ENCODE results near the gene TMEM87A. TPM values are rescaled to one million over a fixed set of nuclear protein-coding genes. Genes with fewer than 3 reads are reported as not detected.

Gene TMEM87A
- total and polyA plus RNA-seq, 8 donors, result 63.6 to 118 (median 77.3) TPM

DNA sequence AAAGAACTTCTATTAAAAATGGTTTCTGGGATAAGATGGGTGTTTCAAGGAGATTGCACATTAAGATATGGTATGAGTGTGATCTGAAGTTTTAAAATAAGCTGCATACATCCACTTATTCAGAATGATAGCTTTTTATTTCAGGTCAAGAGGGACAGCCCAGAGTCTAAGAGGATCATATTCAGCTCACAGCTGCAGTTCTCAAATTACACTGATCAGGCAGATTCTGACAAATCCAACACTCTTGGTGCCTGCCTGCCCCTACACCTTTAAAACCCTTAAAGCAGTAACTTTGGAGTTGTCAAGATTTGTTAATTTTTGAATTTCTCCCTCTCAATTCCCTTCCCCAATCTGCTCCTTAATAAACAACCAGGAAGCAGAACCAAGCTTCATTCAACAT lies 9.1 kb upstream of the TMEM87A start:
- no peak for DNase-seq
- Histone ChIP-seq H3K9me3 (no peaks in the 10 kb centered on the region), H3K4me1 (peaks cover 0 to 28% of the 10 kb centered on the region in 2 donors), H3K36me3 (peaks cover 0 to 61% of the 10 kb centered on the region in 2 donors), H3K27ac (no peak overlapping the region), H3K27me3 (no peaks in the 10 kb centered on the region), H3K4me3 (no peak overlapping the region)
- intact Hi-C loops (cut with DNase I), result no loop called here
- TF ChIP-seq, protein P1, sequence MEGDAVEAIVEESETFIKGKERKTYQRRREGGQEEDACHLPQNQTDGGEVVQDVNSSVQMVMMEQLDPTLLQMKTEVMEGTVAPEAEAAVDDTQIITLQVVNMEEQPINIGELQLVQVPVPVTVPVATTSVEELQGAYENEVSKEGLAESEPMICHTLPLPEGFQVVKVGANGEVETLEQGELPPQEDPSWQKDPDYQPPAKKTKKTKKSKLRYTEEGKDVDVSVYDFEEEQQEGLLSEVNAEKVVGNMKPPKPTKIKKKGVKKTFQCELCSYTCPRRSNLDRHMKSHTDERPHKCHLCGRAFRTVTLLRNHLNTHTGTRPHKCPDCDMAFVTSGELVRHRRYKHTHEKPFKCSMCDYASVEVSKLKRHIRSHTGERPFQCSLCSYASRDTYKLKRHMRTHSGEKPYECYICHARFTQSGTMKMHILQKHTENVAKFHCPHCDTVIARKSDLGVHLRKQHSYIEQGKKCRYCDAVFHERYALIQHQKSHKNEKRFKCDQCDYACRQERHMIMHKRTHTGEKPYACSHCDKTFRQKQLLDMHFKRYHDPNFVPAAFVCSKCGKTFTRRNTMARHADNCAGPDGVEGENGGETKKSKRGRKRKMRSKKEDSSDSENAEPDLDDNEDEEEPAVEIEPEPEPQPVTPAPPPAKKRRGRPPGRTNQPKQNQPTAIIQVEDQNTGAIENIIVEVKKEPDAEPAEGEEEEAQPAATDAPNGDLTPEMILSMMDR (IDR thresholded peaks at IDR 0.05), result no peak
- ATAC-seq, result no peak

DNA sequence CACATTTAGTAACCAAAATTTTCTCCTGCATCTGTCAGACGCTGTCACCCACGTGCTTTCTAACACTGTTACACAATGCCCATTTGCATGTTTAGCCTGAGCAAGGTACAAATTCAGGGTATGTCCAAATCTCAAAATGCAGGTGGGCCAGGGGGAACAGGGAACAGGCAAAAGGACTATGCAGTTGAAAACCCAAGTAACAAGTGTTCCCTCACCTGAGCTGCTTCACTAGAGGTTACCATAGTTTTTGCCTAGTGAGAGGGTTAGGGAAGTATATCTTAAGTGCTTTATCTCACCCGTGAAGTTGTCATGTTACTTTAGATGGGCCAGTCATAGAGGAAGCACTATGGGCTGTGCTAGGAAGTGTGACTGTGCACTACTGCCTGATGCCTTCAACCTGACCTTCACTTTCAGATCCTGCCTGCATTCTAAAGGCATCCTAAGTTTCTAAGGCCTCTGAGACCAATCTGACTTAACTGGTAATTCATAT lies 6.0 kb upstream of the TMEM87A start:
- intact Hi-C loops (cut with DNase I), result no loop called here
- Histone ChIP-seq H3K9me3 (no peaks in the 10 kb centered on the region), H3K27ac (peak overlapping the region in 1 of 2 donors; percentile 64), H3K36me3 (peaks cover 0 to 59% of the 10 kb centered on the region in 2 donors), H3K4me1 (peaks cover 0 to 36% of the 10 kb centered on the region in 2 donors), H3K4me3 (no peak overlapping the region), H3K27me3 (no peaks in the 10 kb centered on the region)
- no peak for DNase-seq
- peak; percentile 38 for ATAC-seq
- TF ChIP-seq, protein P1 (IDR thresholded peaks at IDR 0.05), result no peak

DNA sequence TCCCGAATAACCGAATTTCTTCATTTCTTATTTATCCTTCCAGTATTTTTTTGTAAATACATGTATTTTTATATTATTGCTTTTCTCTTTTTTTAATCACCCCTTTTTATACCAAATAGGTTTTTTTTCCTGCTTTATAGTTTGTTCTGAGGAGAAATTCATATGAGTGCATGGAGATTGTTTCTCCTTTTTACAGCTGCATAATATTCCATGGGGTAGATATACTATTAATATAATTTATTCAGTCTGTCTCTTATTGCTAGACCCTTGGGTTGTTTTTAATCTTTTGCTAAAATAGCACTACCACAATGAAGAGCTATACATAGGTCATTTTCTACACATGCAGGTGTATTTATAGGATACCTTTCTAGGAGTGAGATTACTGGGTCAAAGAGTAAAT lies 3.5 kb upstream of the TMEM87A start:
- TF ChIP-seq, protein P1 (IDR thresholded peaks at IDR 0.05), result no peak
- H3K27me3 ChIP-seq, result no peaks in the 10 kb centered on the region
- H3K4me3 ChIP-seq, result no peak overlapping the region
- no peaks in the 10 kb centered on the region for H3K9me3 ChIP-seq
- ATAC-seq (no peak), DNase-seq (no peak)
- H3K36me3 ChIP-seq, result peaks cover 0 to 34% of the 10 kb centered on the region in 2 donors
- intact Hi-C loops (cut with DNase I), result no loop called here
- H3K27ac ChIP-seq, result no peak overlapping the region
- peaks cover 6 to 44% of the 10 kb centered on the region in 2 donors for H3K4me1 ChIP-seq

DNA sequence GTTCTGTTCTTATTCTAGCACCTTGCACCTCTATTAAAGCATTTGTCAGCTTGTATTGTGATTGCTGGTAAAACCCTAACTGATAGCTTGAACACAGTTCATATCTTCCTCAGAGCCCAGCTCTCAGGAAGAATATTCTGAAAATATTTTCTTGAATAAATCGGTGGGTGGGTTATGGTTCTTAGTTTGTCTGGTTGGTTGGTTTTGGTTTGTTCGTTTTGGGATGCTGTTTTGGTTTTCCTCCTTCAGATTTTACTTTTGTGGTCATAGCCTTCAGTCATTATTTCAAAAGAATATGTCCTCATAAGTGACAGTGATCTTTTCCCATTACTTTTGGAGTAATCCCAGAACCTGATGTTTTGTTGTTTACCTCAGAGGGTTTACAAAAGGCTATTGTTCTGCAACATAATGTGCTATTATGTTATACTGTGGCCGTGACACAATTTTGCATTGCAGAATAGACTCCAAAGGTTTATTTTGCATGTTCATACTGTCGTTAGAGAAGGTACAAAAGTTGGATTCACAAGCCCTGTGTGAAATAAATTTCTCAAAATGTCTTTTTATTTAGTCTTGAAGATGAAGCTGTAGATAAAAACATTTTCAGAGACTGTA lies 2.7 kb upstream of the TMEM87A start:
- Histone ChIP-seq H3K27ac (peak overlapping the region; percentile 99), H3K36me3 (peaks cover 0 to 26% of the 10 kb centered on the region in 2 donors), H3K4me1 (peaks cover 15 to 53% of the 10 kb centered on the region in 2 donors), H3K4me3 (peak overlapping the region; percentile 58 to 72), H3K27me3 (no peaks in the 10 kb centered on the region), H3K9me3 (no peaks in the 10 kb centered on the region)
- TF ChIP-seq, protein P1 (IDR thresholded peaks at IDR 0.05), result no peak
- intact Hi-C loops (cut with DNase I), result no loop called here
- DNase-seq (no peak), ATAC-seq (no peak)

DNA sequence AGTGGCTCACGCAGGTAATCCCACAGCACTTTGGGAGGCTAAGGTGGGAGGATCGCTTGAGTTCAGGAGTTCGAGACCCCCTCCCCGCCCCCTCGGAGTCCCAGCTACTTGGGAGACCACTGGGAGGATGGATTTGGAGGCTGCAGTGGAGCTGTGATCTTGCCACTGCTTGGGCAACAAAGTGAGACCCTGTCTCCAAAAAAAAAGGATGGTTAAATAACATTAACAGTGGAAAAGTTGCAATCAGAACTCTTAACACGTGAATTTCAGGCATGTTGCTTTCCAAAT lies 1.4 kb upstream of the TMEM87A start:
- no peak for ATAC-seq
- intact Hi-C loops (cut with DNase I), result no loop called here
- peak overlapping the region; percentile 99 for H3K27ac ChIP-seq

More for the DNA sequence above, 1.4 kb upstream of the TMEM87A start:
- H3K27me3 ChIP-seq, result no peaks in the 10 kb centered on the region
- H3K4me3 ChIP-seq, result peak overlapping the region; percentile 58 to 72
- H3K36me3 ChIP-seq, result peaks cover 0 to 15% of the 10 kb centered on the region in 2 donors
- no peaks in the 10 kb centered on the region for H3K9me3 ChIP-seq
- TF ChIP-seq, protein P1 (IDR thresholded peaks at IDR 0.05), result no peak
- DNase-seq, result no peak
- peaks cover 17 to 62% of the 10 kb centered on the region in 2 donors for H3K4me1 ChIP-seq
